ENCODE measurements around the gene SHROOM3.

GRCh38 chr4:76714226-76714625 lies 279.2 kb downstream of the SHROOM3 start:
- TF ChIP-seq ZNF274 (IDR thresholded peaks at IDR 0.05; ENCODE audit: low read depth, low read length) (no peak), YY1 (IDR thresholded peaks at IDR 0.05; ENCODE audit: insufficient read depth, insufficient read length) (no peak), SUZ12 (IDR thresholded peaks at IDR 0.05; ENCODE audit: extremely low read depth, insufficient read depth, insufficient read length) (no peak)

Data from NT2/D1 (cell line).